Stimulated activated CD8-positive, alpha-beta memory T cell treated with anti-CD3 and anti-CD28 coated beads, Interleukin-15, amount 100 ng/mL, for 1 hour (primary cell): Measurements from ENCODE around the gene GCSAML.

Source experiments
- DNase-seq: peaks from one replicate; pipeline ENCODE4 v3.0.0-alpha.2; 2020; ENCODE audit warnings: low read depth

GCSAML gene

GRCh38 chr1:247574664-247575063 lies 25.7 kb downstream of the GCSAML start:
- no peak for DNase-seq

GRCh38 chr1:247576514-247576913 lies 27.6 kb downstream of the GCSAML start:
- no peak for DNase-seq

GRCh38 chr1:247578946-247579460 lies 30.1 kb downstream of the GCSAML start:
- DNase-seq: no peak

- no peak for DNase-seq
Observed at GRCh38 chr1:247588060-247588459, 39.1 kb downstream of the GCSAML start, which contains the start of gene OR2G2. TSS of gene OR2G2 (plus strand) at chr1:247588360. CDS start at chr1:247588360, 0 bp downstream.

GRCh38 chr1:247605286-247605685 lies 56.4 kb downstream of the GCSAML start, which contains the start of gene OR2G3:
TSS of gene OR2G3 (plus strand) at chr1:247605586. CDS start at chr1:247605586, 0 bp downstream.
- DNase-seq: no peak

GRCh38 chr1:247613405-247613804 lies 64.5 kb downstream of the GCSAML start:
- DNase-seq: no peak

GRCh38 chr1:247614625-247615024 lies 65.7 kb downstream of the GCSAML start:
- DNase-seq: no peak
